Measurements from ENCODE around the gene SERPINA1. TPM values are rescaled to one million over a fixed set of nuclear protein-coding genes. Genes with fewer than 3 reads are reported as not detected.

The SERPINA1 gene
- total RNA-seq, 1 donor from 2014 or later: 13.8 TPM

- DNase-seq (ENCODE audit: low spot score): peak; percentile 8
Observed at GRCh38 chr14:94383777-94384176, 4.6 kb downstream of the SERPINA1 start.

- no peak for DNase-seq (ENCODE audit: low spot score)
Observed at GRCh38 chr14:94382716-94383596, 5.4 kb downstream of the SERPINA1 start.

GRCh38 chr14:94382099-94382715 is 6.2 kb downstream of the SERPINA1 start:
- no peak for DNase-seq (ENCODE audit: low spot score)

- DNase-seq (ENCODE audit: low spot score): no peak
Observed at GRCh38 chr14:94381149-94382030, 7.0 kb downstream of the SERPINA1 start.

- DNase-seq (ENCODE audit: low spot score): no peak
Observed at GRCh38 chr14:94380225-94381148, 7.9 kb downstream of the SERPINA1 start.

GRCh38 chr14:94379291-94380224 is 8.8 kb downstream of the SERPINA1 start:
- no peak for DNase-seq (ENCODE audit: low spot score)

- DNase-seq (ENCODE audit: low spot score): no peak
Observed at GRCh38 chr14:94378527-94379290, 9.7 kb downstream of the SERPINA1 start.

GRCh38 chr14:94377866-94378470 is 10.4 kb downstream of the SERPINA1 start:
- no peak for DNase-seq (ENCODE audit: low spot score)

GRCh38 chr14:94376976-94377865 is 11.2 kb downstream of the SERPINA1 start:
- no peak for DNase-seq (ENCODE audit: low spot score)

GRCh38 chr14:94376108-94376975 is 12.1 kb downstream of the SERPINA1 start:
- DNase-seq (ENCODE audit: low spot score): no peak

GRCh38 chr14:94375552-94376107 is 12.8 kb downstream of the SERPINA1 start:
- no peak for DNase-seq (ENCODE audit: low spot score)

- no peak for DNase-seq (ENCODE audit: low spot score)
Observed at GRCh38 chr14:94374749-94375260, 13.6 kb downstream of the SERPINA1 start.

GRCh38 chr14:94374116-94374515 is 14.3 kb downstream of the SERPINA1 start:
- DNase-seq (ENCODE audit: low spot score): no peak

GRCh38 chr14:94373708-94374107 is 14.7 kb downstream of the SERPINA1 start:
- no peak for DNase-seq (ENCODE audit: low spot score)

- no peak for DNase-seq (ENCODE audit: low spot score)
Observed at GRCh38 chr14:94372021-94372605, 16.3 kb downstream of the SERPINA1 start.

GRCh38 chr14:94370524-94370910 is 17.9 kb downstream of the SERPINA1 start:
- no peak for DNase-seq (ENCODE audit: low spot score)
